Fibroblast of lung (primary cell): ENCODE data around the gene FOXA3. TPM values are rescaled to one million over a fixed set of nuclear protein-coding genes. Genes with fewer than 3 reads are reported as not detected.

Experiments used
- DNase-seq, 2 donors: peaks; one replicate each; pipeline versions ENCODE4 v3.0.0 to v3.0.0-alpha.2; 2010; ENCODE audit warnings: low read depth in 2 of 2
- H2AFZ ChIP-seq: 2 replicates; pipeline ENCODE4 v1.5.1; 2012; ENCODE audit warnings: low read length, control low read depth, inconsistent platforms
- H3K27ac ChIP-seq: 2 replicates; pipeline ENCODE4 v1.5.1; 2011; ENCODE audit warnings: low read length, control low read depth; ENCODE audit not compliant: insufficient read depth
- H3K27me3 ChIP-seq: 2 replicates; pipeline ENCODE4 v1.5.1; 2011; ENCODE audit warnings: mild to moderate bottlenecking, low read length; ENCODE audit not compliant: control insufficient read depth, insufficient read depth
- H3K36me3 ChIP-seq: 2 replicates; pipeline ENCODE4 v1.5.1; 2011; ENCODE audit warnings: low read length; ENCODE audit not compliant: control insufficient read depth, insufficient read depth
- H3K4me1 ChIP-seq: 2 replicates; pipeline ENCODE4 v1.5.1; 2011; ENCODE audit warnings: low read length; ENCODE audit not compliant: control insufficient read depth, insufficient read depth; ENCODE audit errors: extremely low read depth
- H3K4me2 ChIP-seq: 2 replicates; pipeline ENCODE4 v1.5.1; 2011; ENCODE audit warnings: low read length, control low read depth; ENCODE audit not compliant: insufficient read depth; ENCODE audit errors: extremely low read depth
- H3K4me3 ChIP-seq, 4 experiments: fragments of 200-600 bp in 1 of 4; sonication (generic) in 1 of 4; replicated peaks in 1 of 4; 2 replicates each; pipeline ENCODE4 v1.5.1; 2011 to 2016; ENCODE audit warnings: low read length in 4 of 4, low read depth in 3 of 4, mild to moderate bottlenecking in 3 of 4, control low read depth in 2 of 4, inconsistent platforms in 1 of 4, mixed read lengths in 1 of 4; ENCODE audit not compliant: insufficient read depth in 1 of 4; ENCODE audit errors: control extremely low read depth in 1 of 4
- H3K79me2 ChIP-seq: 2 replicates; pipeline ENCODE4 v1.5.1; 2012; ENCODE audit warnings: mild to moderate bottlenecking, low read length, inconsistent platforms; ENCODE audit not compliant: control insufficient read depth, insufficient read depth
- H3K9ac ChIP-seq: 2 replicates; pipeline ENCODE4 v1.5.1; 2011; ENCODE audit warnings: mild to moderate bottlenecking, low read length, control low read depth; ENCODE audit not compliant: insufficient read depth
- H3K9me3 ChIP-seq: 2 replicates; pipeline ENCODE4 v1.5.1; 2012; ENCODE audit warnings: low read depth, low read length; ENCODE audit not compliant: control insufficient read depth, insufficient read depth
- H4K20me1 ChIP-seq: 2 replicates; pipeline ENCODE4 v1.5.1; 2011; ENCODE audit warnings: low read length; ENCODE audit not compliant: control insufficient read depth, insufficient read depth; ENCODE audit errors: extremely low read depth
- EZH2 ChIP-seq: IDR thresholded peaks from 2 replicates; pipeline ENCODE4 v1.5.1; 2012; ENCODE audit warnings: low read length, control low read depth, mild to moderate bottlenecking; ENCODE audit errors: missing control alignments
- polyA minus RNA-seq: library from RNA; depleted of rRNA, polyadenylated mRNA; stranded (reverse); fragments of >200 nt; gene quantifications from 2 replicates; pipeline ENCODE4 v1.2.3, GENCODE V29; 2011; ENCODE audit warnings: low replicate concordance
- polyA plus RNA-seq, 2 donors: library from polyadenylated mRNA; depleted of rRNA in 1 of 2; stranded (reverse) in 1 of 2; unstranded in 1 of 2; fragments of >200 nt; gene quantifications; 2 replicates each; pipeline ENCODE4 v1.2.1, GENCODE V29; 2011 to 2012; ENCODE audit warnings: missing spikeins in 1 of 2
- total RNA-seq: library from RNA; depleted of rRNA; stranded (reverse); fragments of >200 nt; gene quantifications from 2 replicates; pipeline ENCODE4 v1.2.1, GENCODE V29; 2014
- TF ChIP-seq, protein P1 (sequence below), 2 donors: IDR thresholded peaks in 1 of 2; conservative IDR thresholded peaks in 1 of 2; 1 replicate in 1 of 2; 2 replicates in 1 of 2; pipeline ENCODE4 v1.5.1; 2011 to 2012; ENCODE audit warnings: low read length in 2 of 2, control low read depth in 1 of 2, inconsistent platforms in 1 of 2, low read depth in 1 of 2, mild to moderate bottlenecking in 1 of 2

The FOXA3 gene
- total RNA-seq: not detected in 2 replicates
- polyA plus RNA-seq: not detected in 2 replicates
- not detected in 2 replicates for polyA plus RNA-seq (2012)
- polyA minus RNA-seq: 0.43 TPM in 1 of 2 replicates, not detected in the other

DNA sequence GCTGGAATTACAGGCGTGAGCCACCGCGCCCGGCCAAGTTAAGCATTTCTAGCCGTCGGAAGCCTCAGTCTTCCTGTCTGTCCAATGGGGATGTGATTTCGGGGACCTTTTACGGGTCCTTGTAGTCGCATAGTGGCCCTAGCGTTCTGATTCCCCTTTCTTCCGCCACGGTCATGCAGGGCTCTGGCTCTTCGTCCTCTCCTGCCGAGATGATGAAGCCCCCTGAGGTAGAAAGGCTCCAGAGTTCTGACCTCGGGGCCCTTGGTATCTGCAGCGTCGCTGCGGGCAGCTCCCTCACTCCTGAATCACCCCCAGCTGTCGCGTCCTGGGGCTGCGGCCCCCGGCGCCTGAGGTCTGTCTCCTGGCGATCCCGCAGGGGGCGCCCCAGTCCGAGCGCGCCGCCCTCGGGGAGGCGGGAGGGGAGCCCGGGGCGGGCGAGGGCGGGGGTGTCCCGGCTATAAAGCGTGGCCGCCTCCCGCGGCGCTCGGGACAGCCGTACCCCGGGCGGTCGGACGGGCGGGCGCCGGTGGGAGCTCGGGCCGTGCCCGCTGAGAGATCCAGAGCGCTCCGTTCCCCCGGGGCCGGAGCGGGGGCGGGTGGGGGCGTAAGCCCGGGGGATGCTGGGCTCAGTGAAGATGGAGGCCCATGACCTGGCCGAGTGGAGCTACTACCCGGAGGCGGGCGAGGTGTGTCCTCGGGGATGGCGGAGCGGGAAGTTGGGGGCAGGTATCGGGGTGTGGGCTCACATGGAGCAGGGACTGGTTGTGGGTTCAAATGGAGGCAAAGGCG is at the start of gene FOXA3:
Gene FOXA3 (plus strand): TSS at position 487 of the 789 bp plus-strand sequence. CDS start 131 bp downstream, at position 618.
- TF ChIP-seq EZH2: peak; percentile 66
- TF ChIP-seq, protein P1, sequence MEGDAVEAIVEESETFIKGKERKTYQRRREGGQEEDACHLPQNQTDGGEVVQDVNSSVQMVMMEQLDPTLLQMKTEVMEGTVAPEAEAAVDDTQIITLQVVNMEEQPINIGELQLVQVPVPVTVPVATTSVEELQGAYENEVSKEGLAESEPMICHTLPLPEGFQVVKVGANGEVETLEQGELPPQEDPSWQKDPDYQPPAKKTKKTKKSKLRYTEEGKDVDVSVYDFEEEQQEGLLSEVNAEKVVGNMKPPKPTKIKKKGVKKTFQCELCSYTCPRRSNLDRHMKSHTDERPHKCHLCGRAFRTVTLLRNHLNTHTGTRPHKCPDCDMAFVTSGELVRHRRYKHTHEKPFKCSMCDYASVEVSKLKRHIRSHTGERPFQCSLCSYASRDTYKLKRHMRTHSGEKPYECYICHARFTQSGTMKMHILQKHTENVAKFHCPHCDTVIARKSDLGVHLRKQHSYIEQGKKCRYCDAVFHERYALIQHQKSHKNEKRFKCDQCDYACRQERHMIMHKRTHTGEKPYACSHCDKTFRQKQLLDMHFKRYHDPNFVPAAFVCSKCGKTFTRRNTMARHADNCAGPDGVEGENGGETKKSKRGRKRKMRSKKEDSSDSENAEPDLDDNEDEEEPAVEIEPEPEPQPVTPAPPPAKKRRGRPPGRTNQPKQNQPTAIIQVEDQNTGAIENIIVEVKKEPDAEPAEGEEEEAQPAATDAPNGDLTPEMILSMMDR (conservative IDR thresholded peaks at IDR 0.05 in 1 of 2, IDR thresholded peaks at IDR 0.05 in 1 of 2; ENCODE audit: low read depth in 1 of 2, low read length in 2 of 2): peak; percentile 26 to 45
- Histone ChIP-seq H4K20me1 (no peaks in the 10 kb centered on the region), H3K4me2 (peak within 1 kb of the TSS; percentile 75), H3K27ac (no peak within 1 kb of the TSS), H3K9ac (no peak within 1 kb of the TSS), H2AFZ (peak within 1 kb of the TSS; percentile 80), H3K4me1 (no peaks in the 10 kb centered on the region), H3K36me3 (peaks cover 3% of the 10 kb centered on the region), H3K79me2 (peaks cover 26% of the 10 kb centered on the region), H3K4me3 (peak within 1 kb of the TSS; percentile 27 to 49 (median 38)), H3K27me3 (peaks cover 35% of the 10 kb centered on the region), H3K9me3 (no peaks in the 10 kb centered on the region)
- peak; percentile 15 to 24 for DNase-seq

DNA sequence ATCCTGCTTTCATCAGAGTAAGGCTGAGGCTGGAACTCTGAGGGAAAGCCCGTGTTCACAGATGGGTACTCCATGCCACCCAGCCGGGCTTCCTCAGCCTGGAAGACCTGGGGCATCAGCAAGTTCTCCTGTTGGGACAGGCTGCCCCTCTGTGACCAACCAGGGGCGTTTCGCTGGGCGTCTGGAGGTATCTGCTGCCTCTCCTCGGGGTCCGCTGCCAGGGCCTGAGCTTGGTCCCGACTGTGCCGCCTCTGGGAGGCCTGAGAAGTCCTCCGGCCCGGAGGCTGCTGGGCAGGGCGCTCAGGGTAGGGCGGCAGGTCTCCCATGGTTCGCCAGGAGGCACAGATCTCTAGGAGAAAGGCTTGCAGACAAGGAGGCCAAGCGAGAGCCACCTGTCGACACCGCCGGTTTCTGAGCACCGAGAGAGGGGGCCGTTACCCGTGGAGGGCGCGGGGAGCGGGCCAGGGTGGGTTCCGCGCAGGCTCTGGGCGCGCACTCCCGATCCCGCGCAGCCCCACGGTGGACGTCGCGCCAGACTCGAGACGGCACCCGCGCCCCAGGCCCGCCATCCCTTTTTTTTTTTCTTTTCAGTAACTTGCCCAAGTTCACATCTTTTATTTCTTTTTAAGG is 49.2 kb upstream of the FOXA3 start, which contains the start of gene RSPH6A:
Gene RSPH6A (minus strand): TSS at position 458 of the 630 bp plus-strand sequence. CDS start 132 bp downstream, at position 326.
- no peaks in the 10 kb centered on the region for H3K27me3 ChIP-seq
- no peak within 1 kb of the TSS for H2AFZ ChIP-seq
- no peak for TF ChIP-seq EZH2
- TF ChIP-seq, protein P1 (conservative IDR thresholded peaks at IDR 0.05 in 1 of 2, IDR thresholded peaks at IDR 0.05 in 1 of 2; ENCODE audit: low read depth in 1 of 2, low read length in 2 of 2): no peak
- H3K9ac ChIP-seq: no peak within 1 kb of the TSS
- H3K36me3 ChIP-seq: peaks cover 4% of the 10 kb centered on the region
- H3K9me3 ChIP-seq: no peaks in the 10 kb centered on the region
- H3K79me2 ChIP-seq: no peaks in the 10 kb centered on the region
- H3K4me1 ChIP-seq: peaks cover 8% of the 10 kb centered on the region
- no peak for DNase-seq
- H3K4me3 ChIP-seq: no peak within 1 kb of the TSS
- no peak within 1 kb of the TSS for H3K4me2 ChIP-seq
- no peaks in the 10 kb centered on the region for H4K20me1 ChIP-seq
- H3K27ac ChIP-seq: no peak within 1 kb of the TSS
